GM18951 (cell line): ENCODE data around the gene CDH19.
"Not testable (repeated sequence)": the region's sequence is repeated elsewhere in the genome, so short reads cannot be mapped to it uniquely, and the experiment has no call there.

ENCODE experiments used
- POLR2A ChIP-seq: IDR thresholded peaks from 4 replicates; pipeline ENCODE4 v1.6.1; 2011; ENCODE audit warnings: mild to moderate bottlenecking; ENCODE audit not compliant: insufficient read length, insufficient read depth; ENCODE audit errors: extremely low read depth
- in situ Hi-C: fragments of 300-500 bp; cut with MboI; formaldehyde crosslinking; loops from one replicate; pipeline ENCODE4 v1.12.0; 2022; ENCODE audit warnings: low sequenced_read_pairs, mixed read lengths, inconsistent platforms; ENCODE audit not compliant: unreplicated experiment

Gene CDH19

DNA sequence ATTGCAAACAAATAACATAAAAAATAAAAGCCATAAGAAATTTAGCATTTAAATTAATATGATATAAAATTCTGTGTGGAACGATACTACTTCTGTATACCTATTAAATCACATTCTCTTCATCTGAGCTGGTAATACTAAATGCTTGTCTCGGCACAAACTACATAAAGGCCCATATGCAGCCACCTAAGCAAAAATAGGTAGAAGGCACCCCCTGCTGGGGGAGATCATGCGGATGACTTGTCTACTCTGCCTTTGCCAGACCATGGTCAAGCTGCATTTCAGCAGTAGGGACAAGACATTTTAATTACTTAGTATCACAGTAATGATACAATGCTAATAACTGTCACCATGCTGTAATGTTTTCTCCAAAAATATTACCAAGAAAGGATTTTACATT, 108.0 kb downstream of the CDH19 start:
- in situ Hi-C loops, result no loop called here
- TF ChIP-seq POLR2A, result no peak

DNA sequence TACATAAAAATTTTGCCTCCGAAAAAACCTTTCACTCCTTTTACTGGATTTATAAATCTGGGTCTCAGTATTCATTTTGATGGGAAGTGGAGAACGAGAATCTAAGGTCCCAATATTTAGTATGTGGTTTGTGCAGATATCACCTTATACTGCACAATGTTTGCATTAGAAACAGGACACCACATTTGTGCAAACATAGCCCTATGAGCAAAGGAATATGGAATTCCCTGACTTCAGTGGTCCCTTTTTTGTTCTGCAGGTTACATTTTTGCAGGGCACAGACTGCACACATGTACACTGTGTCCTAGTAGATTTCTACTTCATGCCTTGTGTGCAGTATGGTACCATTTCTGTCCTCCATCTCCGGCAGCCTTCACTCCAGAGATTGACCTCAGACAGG, 130.0 kb downstream of the CDH19 start:
- in situ Hi-C loops, result no loop called here
- no peak for TF ChIP-seq POLR2A

DNA sequence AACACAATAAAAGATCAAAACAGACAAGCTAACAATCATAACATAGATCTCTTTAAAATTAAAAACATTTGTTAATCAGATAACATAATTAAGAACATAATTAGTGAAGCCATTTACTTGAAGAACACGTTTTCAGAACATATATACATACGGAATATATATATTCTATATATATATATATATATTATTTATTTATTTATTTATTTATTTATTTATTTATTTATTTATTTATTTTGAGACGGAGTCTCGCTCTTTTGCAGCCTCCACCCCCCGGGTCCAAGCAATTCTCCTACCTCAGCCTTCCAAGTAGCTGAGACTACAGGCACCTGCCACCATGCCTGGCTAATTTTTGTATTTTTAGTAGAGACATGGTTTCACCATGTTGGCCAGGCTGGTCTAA, 137.7 kb downstream of the CDH19 start:
- in situ Hi-C loops, result not testable (repeated sequence)

DNA sequence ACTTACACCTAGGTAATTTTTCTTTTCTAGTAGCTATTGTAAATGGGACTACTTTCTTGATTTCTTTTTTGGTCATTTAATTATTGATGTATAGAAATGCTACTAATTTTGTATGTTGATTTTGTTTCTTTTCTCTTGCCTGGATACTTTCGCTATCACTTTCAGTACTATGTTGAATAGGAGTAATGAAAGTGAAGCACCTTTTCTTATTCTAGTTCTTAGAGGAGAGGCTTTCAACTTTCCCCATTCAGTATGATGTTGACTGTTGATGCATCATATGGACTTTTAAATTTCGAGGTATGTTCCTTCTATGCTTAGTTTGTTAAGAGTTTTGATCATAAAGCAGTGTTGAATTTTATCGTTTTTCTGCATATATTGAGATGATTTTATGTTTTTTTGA, 142.5 kb downstream of the CDH19 start:
- in situ Hi-C loops, result no loop called here
- TF ChIP-seq POLR2A, result no peak

DNA sequence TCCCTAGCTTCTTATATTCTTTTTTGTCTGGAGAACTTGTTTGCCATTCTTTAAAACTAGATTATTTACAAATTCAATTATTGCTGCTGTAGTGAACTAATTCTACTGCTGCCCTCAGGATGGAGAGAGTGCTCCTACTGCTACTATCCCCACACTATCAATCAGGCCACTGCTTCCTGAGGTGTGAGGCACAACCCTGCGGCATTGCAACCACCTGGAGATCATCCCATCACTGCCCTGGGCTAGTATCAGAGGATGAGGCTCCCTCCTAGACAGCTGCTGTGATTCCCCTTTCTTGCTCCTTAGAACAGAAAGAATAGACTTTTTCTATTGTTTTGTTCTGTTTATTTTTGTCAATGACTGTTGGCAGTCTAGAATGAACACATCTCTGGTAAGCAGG, 146.6 kb downstream of the CDH19 start:
- in situ Hi-C loops, result no loop called here
- no peak for TF ChIP-seq POLR2A
